HG03039 (cell line): ENCODE results near the gene OSBP.
"Not testable (repeated sequence)": the region's sequence is repeated elsewhere in the genome, so short reads cannot be mapped to it uniquely, and the experiment has no call there.

Source experiments
- ATAC-seq: cut with Tn5 transposase; IDR thresholded peaks from one replicate; pipeline ENCODE4 v1.9.1; 2021; ENCODE audit warnings: mild to moderate bottlenecking, moderate library complexity; ENCODE audit not compliant: unreplicated experiment

Gene OSBP, protein sequence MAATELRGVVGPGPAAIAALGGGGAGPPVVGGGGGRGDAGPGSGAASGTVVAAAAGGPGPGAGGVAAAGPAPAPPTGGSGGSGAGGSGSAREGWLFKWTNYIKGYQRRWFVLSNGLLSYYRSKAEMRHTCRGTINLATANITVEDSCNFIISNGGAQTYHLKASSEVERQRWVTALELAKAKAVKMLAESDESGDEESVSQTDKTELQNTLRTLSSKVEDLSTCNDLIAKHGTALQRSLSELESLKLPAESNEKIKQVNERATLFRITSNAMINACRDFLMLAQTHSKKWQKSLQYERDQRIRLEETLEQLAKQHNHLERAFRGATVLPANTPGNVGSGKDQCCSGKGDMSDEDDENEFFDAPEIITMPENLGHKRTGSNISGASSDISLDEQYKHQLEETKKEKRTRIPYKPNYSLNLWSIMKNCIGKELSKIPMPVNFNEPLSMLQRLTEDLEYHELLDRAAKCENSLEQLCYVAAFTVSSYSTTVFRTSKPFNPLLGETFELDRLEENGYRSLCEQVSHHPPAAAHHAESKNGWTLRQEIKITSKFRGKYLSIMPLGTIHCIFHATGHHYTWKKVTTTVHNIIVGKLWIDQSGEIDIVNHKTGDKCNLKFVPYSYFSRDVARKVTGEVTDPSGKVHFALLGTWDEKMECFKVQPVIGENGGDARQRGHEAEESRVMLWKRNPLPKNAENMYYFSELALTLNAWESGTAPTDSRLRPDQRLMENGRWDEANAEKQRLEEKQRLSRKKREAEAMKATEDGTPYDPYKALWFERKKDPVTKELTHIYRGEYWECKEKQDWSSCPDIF

DNA sequence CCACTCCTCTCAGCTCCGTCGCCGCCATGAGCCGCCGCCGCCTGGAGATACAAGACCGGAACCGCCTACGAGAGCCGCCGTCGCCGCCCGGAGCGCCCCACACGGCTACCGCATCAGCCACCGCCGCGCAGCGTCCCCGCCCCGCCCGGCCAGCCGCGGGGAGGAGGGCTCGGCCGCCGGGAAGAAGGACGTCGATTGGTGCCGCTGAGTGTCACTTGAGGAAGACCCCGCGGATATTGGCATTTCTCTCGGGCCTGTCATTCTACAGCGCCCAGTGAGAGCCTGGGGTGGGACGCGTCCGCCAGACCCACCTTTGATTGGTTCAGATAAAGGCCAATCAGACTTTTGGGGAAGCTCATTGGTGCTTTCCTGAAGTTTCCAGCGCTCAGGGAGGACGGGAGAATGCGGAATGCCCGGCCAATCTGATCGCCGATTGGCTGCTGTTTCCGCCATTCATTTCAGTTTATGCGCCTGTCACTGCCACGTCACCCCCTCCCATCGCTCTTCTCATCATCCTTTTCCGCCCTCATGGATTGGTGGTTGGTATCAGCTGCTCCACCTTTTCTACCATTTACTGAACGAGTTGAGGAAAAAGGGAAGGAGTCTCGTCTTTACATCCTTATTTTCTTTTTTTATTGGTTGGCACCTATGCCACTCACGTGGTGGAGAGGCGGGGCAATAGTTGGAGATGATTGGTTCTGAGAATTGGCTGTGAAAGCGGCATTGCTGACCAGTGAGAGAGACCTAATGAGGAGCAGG, at the start of gene OSBP:
Gene OSBP (minus strand): TSS at position 138 of the 759 bp plus-strand sequence. CDS start 110 bp downstream, at position 28.
- ATAC-seq: peak; percentile 91

DNA sequence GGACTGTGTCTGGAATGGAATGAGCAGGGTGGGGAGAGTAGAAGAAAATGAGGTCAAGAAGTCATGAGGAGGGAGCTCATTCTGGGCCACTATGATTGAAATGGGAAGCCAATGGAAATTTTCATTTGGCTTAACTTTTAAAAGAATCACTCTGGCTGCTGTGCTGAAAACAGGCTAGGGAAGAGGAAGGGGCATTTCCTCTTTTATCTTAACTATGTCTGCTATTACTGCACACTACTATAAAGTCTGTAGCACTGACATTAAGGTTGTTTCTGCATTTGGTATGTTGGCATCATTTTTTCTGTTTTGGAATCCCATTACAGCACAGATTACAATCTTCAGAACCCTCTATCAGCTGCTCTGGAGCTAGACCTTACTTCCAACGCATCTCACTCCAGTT, 45.0 kb upstream of the OSBP start:
- no peak for ATAC-seq

DNA sequence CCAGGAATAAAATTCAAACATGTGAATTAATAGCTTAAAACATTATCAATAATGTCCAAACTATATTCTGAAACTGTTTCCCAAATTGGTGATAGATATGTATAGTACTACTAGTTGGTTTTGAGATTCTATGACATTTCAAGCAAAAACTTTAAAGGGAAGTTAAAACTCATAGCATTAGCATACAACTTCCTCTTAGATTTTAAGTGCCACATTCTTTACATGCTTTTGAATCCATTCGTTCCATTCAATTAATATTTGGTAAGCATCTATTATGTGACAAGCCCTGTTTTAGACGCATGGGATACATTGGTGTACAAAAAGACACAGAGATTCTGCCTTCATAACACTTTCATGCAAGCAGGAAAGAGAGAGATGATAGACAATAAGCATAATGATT, 44.4 kb upstream of the OSBP start:
- ATAC-seq: no peak

DNA sequence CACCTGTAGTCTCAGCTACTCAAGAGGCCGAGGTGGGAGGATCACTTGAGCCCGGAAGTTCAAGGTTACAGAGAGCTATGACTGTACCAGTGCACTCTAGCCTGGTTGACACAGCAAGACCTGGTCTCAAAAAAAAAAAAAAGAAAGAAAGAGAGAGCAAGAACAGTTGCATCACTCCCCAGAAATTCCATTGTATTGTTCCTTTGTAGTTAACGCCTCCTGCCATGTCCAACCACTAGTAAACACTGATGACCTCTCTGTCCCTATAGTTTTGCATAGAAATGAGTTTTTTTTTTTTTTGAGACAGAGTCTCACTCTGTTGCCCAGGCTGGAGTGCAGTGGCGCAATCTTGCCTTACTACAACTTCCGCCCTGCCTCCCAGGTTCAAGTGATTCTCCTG, 42.5 kb upstream of the OSBP start:
- no peak for ATAC-seq

DNA sequence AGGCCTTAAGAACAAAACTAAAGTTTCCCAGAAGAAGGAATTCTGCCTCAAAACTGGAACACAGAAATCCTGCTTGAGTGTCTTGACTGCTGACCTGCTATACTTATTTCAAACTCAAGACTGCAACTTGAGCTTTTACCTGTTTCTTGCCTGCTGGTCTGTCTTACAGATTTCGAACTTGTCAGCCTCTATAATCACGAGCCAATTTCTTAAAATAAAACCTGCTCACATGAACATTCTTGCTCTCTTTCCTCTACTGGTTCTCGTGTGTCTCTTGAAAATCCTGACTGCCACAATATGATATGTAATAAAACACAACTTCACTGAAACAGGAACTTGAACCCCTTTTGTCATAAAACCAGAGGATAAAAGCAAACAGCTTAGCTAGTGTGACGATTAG, 39.3 kb upstream of the OSBP start:
- no peak for ATAC-seq

DNA sequence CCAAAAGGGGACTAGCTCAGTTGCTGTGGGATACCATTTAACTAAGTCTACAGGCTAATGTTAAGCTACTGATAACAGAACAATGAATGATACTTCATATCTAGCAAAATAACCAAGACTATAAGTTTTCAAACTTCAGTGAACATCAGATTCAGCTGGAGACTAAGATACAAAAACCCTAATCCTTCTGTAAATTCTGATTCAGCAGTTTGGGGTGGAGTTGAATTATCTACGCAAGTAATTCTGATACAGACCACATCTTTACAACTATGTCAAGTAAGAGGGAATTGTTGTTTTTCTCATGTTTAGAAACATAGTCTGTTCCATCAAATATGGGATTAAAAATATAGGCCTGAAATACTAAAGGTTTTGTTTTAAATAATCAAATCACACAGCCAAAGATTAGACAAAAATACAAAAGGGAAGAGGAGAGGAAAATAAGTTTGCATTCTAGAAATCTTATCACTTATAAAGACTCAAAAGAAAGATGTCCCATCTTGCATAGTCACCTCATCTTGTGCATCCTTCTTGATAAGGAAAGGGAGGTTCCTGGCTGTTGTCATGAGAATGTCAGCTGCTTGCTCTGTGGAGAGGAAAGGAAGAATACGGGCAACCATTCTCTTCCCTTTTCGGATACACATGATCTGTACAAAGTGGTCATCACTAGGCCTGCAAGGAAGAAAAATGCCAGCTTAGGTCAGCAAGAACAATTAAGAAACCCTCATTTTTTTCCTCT, 31.8 kb upstream of the OSBP start:
- no peak for ATAC-seq

DNA sequence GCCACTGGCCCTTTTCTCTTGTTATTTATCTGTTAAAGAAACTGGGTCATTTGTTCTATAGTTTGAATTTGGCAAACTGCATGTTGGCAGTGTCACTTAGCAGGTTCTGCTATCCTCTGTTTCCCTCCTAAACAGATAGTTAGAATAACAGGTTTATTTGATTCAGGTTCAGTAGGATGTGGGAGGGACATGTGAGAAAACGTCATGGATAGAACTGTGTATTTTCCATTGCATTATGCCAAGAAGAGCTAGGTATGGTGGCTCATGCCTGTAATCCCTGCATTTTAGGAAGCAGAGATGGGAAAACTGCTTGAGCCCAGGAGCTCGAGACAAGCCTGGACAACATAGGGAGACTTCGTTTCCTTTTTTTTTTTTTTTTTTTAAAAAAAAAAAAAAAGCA, 29.0 kb upstream of the OSBP start:
- ATAC-seq: no peak

DNA sequence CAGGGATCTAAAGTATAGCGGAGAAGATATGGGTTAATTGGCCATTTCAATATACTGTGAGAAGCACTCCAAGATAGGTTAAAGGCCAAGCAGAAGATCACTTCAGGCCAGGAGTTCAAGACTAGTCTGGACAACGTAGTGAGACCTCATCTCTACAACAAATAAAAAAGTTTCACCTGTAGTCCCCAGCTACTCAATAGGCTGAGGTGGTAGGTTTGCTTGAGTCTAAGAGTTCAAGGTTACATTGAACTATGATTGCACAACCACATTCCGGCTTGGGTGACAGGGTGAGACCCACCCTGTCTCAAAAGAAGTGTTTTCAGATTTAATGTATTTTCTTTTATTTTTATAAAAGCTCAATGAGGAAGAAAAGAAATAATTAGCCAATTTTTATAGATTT, 27.8 kb upstream of the OSBP start:
- ATAC-seq: no peak

DNA sequence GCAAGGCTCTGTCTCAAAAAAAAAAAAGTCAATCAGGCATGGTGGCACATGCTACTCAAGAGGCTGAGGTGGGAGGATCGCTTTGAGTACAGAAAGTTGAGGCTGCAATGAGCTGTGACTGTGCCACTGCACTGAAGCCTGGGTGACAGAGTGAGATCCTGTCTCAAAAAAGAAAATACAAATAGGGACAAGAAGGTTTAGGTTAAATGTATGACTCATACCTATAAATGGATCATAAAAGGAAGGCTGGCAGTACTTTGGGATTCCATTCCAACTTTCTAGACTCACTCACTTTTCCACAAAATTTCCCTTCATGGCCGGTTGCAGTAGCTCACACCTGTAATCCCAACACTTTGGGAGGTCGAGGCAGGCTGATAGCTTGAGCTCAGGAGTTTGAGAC, 25.6 kb upstream of the OSBP start:
- no peak for ATAC-seq

DNA sequence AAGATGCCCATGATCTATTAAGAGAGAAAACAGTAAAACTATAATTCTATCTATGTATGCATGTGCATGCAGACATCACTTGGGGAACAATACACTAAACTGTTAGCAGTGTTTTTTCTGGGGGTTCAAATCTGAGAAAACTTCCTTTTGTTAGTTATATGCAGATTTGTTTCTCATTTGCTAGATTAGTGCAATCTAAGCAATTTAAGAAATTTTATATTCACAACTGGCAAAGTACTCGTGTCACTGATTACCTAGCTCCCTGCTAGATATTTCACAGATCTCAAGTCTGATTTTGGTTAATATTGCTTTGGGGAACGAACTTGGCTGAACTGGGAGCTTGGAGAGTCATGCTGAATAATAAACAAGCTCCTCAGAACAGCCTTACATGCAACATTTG, 14.9 kb upstream of the OSBP start:
- no peak for ATAC-seq

DNA sequence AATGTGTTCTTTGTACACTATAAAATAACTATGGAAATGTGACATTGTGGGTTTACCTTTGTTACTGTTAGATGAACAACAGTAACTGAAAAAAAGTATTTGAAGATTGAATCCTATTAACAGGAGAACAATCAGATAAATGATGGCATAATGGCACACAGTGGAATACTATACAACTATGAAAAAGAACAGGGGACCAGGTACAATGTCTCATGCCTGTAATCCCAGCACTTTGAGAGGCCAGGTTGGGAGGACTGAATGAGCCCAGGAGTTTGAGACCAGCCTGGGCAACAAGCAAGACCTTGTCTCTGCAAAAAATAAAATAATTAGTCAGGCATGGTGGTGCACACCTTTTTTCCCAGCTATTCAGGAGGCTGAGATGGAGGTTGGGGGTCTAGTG, 14.4 kb upstream of the OSBP start:
- no peak for ATAC-seq

DNA sequence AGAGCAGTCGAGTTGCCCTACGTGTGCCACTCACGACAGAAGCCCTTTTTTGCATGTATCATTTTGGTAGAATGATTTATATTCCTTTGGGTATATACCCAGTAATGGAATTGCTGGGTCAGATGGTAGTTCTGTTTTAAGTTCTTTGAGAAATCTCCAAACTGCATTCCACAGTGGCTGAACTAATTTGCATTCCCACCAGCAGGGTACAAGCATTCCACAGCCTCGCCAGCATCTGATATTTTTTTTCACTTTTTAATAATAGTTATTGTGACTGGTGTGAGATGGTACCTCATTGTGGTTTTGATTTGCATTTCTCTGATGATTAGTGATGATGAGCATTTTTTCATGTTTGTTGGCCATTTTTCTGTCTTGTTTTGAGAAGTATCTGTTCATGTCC, 11.4 kb upstream of the OSBP start:
- ATAC-seq: not testable (repeated sequence)

DNA sequence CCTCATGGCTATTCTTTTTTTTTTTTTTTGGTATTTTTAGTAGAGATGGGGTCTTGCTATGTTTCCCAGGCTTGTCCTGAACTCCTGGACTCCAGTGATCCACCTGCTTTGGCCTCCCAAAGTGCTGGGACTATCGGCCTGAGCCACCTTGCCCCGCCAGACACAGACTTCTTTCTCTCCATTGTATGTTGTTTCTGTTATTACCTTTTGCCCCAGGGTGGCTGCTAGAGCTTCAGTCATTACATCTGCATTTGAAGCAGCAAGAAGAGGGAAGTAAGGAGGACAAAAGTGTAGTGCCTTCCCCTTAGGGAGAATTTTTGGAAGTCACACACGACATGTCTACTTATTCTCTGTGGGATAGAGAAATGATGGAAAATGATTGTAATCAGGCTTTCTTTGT, 10.1 kb upstream of the OSBP start:
- no peak for ATAC-seq

DNA sequence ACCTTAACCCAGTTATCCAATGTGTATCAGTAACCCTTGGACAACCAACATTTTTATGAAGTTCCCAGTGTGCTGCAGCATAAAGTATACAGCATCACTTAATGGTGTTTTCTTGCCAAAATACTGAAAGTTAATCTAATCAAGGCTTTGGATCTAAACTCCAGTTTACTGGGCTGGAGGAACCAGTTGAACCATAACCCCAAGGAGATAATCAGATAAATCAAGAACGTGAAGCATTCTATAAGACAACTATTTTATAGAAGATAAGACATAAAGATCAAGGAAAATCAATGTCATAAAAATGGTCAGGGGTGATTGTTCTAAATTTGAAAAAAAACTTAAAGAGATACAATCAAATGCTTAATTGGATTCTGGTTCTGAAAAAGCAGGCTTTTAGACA, 2.3 kb upstream of the OSBP start:
- ATAC-seq: no peak

DNA sequence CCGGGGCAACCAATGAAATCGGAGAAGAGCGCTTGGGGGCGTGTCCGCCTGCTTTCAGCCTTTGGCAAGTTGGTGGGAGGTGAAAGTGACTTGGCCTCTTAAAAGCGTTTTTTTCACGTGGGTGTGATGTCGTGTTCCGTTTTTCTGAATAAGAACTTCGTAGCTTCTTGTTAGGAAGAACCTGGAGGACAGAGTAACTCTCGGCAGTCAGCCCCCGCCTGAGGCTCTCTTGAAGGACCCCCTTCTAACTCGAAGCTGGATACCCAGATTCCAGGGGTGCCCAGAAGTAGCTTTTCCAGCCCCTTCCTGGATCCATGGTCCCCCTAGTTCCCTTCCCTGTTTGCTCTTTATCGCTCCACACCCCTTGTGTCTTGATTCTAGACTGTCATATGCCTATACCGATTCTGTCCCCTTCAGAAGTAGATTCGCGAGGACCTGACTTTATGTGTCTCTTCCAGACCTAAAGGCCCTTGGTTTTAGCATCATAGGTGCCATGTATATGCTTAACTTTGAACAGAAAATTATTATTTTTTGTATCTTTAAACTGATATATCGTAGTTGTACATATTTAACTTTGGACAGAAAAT, 915 bp upstream of the OSBP start:
- no peak for ATAC-seq

DNA sequence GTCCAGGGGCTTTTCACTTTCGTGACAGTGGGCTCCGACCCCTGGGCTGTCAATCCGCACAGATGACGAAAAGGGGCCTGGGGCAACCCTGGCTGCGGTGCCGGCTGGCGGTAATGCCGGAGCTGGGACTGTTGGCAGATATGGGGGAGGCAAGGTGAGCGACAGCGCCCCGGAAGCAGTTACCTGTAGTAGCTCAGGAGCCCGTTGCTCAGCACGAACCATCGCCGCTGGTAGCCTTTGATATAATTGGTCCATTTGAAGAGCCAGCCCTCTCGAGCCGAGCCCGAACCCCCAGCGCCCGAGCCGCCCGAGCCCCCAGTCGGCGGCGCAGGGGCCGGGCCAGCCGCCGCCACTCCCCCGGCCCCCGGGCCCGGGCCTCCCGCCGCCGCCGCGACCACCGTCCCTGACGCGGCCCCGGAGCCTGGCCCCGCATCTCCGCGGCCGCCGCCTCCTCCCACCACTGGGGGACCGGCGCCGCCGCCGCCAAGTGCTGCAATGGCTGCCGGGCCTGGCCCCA, 396 bp downstream of the OSBP start:
- ATAC-seq: peak; percentile 8

DNA sequence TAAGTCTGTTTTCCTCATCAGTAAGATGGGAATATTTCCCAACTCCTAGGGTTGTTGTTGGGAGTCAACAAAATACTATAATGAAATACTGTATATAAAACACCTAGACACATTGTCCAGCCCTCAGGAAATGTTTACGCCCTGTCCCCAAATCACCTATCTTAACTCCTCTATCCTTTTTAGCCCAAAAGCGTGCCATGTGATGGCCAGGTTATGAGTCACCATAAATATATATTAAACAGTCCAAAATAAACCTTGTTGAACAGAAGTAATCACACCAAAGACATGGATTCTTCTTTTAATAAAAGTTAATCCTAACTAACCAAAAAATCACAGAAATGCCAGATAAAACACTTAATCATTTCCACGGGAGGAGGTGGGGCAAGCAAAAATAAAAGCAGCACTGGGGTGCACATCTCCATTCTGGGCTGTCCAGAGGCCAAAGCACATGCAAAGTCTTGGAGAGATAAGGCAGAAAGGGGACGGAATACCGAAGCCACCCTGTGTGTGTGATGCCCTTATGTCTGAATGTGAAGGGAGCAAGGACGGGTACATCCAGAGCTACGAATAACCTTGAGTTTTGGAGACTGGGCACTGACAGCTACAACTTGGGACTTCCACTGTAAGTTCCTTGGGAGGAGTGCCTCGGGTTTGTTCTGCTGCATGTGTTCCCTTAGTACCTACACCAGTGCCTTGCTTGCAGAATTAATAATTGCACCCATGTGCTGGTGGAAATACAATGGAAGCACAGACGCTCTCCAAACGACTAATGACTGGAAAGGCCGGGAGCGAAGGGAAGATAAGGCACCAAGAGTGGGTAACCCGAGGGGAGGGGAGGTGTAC, 1.1 kb downstream of the OSBP start:
- ATAC-seq: no peak

DNA sequence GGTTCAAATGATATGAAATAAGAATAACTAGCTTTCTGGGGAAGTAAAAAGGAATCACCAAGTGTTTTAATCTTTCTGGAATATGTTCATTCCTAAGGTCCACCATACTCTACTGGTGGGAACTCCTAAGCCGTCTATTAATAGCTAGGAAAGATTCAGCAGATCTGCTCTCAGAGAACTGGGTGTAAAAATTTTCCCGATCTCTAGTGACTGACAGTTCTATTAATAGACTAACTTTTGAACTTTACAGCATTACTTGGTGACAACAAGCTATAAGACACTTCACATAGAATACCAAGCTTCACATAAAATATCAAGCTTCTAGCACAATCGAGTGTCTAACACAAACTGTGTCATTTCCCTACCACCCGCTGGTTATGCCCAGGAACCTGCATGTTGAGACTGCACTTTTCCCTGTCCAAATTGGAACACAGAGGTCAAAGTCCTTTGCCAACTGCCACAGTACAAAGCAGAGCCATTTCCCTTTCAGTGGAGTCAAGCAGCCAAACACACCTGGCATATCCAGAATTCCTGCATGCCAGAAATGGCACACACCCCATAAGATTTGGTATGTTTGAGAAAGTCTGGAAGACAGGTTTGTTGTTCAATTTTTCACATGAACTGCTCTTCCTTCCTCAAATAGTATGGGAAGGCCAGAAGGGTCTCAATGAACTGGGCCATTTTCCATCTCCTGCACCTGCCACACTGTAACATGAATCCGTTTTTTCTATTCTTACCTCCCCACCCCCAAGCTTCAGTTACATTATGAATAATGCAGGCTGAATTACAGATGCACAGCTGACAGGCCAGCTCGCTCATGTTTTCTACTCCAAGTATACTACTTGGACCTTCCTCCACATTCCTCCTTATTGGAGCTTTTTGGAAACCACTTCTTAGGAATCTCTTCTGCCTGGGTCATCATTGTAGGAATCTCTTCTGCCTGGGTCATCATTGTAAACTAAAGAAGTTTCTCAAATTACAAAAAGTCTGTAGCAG, 3.7 kb downstream of the OSBP start:
- ATAC-seq: no peak
